Liver (tissue), 6 donors: ENCODE measurements around the gene ZNF433. TPM values are rescaled to one million over a fixed set of nuclear protein-coding genes. Genes with fewer than 3 reads are reported as not detected.
A peak's percentile ranks its signal among the peaks of the same experiment; 100 is the strongest.

Experiments
- CTCF ChIP-seq: fragments of 150-350 bp; IDR thresholded peaks from 2 replicates; pipeline ENCODE4 v1.5.1; 2017; ENCODE audit warnings: improper control_type of control experiment, low read depth, low read length; ENCODE audit not compliant: missing input control
- EGR1 ChIP-seq, 2 donors: IDR thresholded peaks; 2 replicates each; pipeline ENCODE4 v1.6.1; 2016 to 2018; ENCODE audit warnings: antibody characterized with exemption in 2 of 2, low read depth in 2 of 2
- FOXA1 ChIP-seq: IDR thresholded peaks from 2 replicates; pipeline ENCODE4 v1.6.1; 2016; ENCODE audit warnings: antibody characterized with exemption
- FOXA2 ChIP-seq: IDR thresholded peaks from 2 replicates; pipeline ENCODE4 v1.6.1; 2016; ENCODE audit warnings: antibody characterized with exemption
- HNF4G ChIP-seq: IDR thresholded peaks from 2 replicates; pipeline ENCODE4 v1.6.1; 2016; ENCODE audit warnings: antibody characterized with exemption
- JUND ChIP-seq, 2 donors: IDR thresholded peaks; 2 replicates each; pipeline ENCODE4 v1.6.1; 2016; ENCODE audit warnings: antibody characterized with exemption in 2 of 2
- NR2F2 ChIP-seq: IDR thresholded peaks from 2 replicates; pipeline ENCODE4 v1.6.1; 2016; ENCODE audit warnings: antibody characterized with exemption
- YY1 ChIP-seq: IDR thresholded peaks from 2 replicates; pipeline ENCODE4 v1.6.1; 2016; ENCODE audit warnings: antibody characterized with exemption, mild to moderate bottlenecking
- ZBTB33 ChIP-seq: IDR thresholded peaks from 2 replicates; pipeline ENCODE4 v1.6.1; 2016; ENCODE audit warnings: antibody characterized with exemption
- polyA plus RNA-seq, 2 donors: library from polyadenylated mRNA; stranded (reverse) in 1 of 2; unstranded in 1 of 2; fragments of 200-250 nt in 1 of 2; fragments of >200 nt in 1 of 2; fragmentation: Nextera tagmentation in 1 of 2; extraction: Ambion mirVana in 1 of 2; gene quantifications; one replicate each; pipeline versions ENCODE4 v1.2.1 to v1.2.3, GENCODE V29; 2013 to 2015
- small RNA-seq: library from RNA; depleted of rRNA; stranded (forward); fragments of <200 nt; gene quantifications from one replicate; pipeline ENCODE3, GENCODE V24; 2014
- total RNA-seq, 2 donors: library from RNA; depleted of rRNA; stranded (reverse); fragments of >200 nt; gene quantifications; one replicate each; pipeline ENCODE4 v1.2.3, GENCODE V29; 2014
- donor health status: healthy.
- donor health status: healthy.
- donor health status: healthy.

ZNF433 gene
- total and polyA plus RNA-seq, 4 donors = 1.3 to 4.7 (median 2.5) TPM

DNA sequence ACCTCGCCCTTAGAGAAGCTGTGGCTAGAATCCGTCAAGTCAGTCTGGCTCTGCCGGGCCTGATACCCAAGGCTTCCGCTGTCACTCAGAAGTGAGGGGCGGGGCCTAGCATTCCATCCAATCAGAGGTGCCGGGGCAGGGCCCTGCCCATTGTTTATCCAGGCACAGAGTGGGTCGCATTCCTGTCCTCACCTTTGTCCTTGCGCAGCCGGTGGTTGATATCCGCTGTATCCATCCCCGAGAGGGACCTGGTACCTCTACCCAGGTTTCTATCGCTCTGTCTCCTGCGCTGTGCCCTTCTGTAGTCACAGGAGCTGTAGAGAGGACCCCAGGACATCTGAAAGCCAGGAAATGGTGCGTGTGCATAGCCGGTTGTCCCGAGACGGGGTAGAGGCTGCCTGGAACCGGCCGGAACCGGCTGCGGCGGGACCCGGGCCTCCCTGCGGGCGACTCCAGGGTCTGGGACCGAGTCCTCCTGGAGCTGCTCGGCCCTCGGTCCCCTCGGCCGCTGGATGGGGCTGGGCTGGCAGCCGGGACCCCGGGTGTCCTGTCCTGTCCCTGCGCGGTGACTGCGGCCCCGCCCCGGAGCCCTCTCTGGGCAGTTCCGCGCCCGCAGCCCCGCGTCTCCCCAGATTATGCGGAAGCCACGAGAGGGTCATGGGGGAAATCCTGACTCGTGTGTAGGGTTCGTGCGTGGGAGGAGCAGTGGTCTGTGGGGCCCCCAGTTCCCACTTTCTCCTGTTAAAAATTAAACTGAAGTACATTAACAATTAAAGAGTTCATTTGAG, 70.4 kb downstream of the ZNF433 start, which contains the start of gene ZNF763 (continued):
- TF ChIP-seq CTCF (no peak), JUND (IDR thresholded peaks at IDR 0.05) (no peak), FOXA2 (no peak), ZBTB33 (no peak), NR2F2 (peak; percentile 79), HNF4G (no peak), YY1 (no peak), FOXA1 (no peak), EGR1 (IDR thresholded peaks at IDR 0.05; ENCODE audit: low read depth in 2 of 2) (no peak)

Small RNA genes within 50 kb of the gene (small RNA-seq; reads per million reads assigned to genes)
- gene RNA5SP464 = not detected
- gene RNA5SP465 = not detected
- not detected for gene RNA5SP466

Other genes starting within 250 kb of the ZNF433 start
- gene ZNF491, start 237.2 kb downstream of the ZNF433 start, total RNA-seq = 1 to 10 TPM in 1 of 2 donors, under 1 TPM in 1; 0.98 to 1.8 TPM
- under 1 TPM; 0.24 to 0.51 TPM for gene ZNF491, start 237.2 kb downstream of the ZNF433 start, polyA plus RNA-seq
- 1 to 10 TPM; 7.2 to 8.5 TPM for gene ZNF440, start 221.4 kb downstream of the ZNF433 start, total RNA-seq
- 1 to 10 TPM; 1.3 to 1.5 TPM for gene ZNF440, start 221.4 kb downstream of the ZNF433 start, polyA plus RNA-seq
- 1 to 10 TPM; 2.0 to 2.4 TPM for gene ZNF439, start 187.0 kb downstream of the ZNF433 start, total RNA-seq
- gene ZNF439, start 187.0 kb downstream of the ZNF433 start, polyA plus RNA-seq = under 1 TPM; 0.33 to 0.61 TPM
- gene ZNF69, start 147.9 kb downstream of the ZNF433 start, total RNA-seq = 10 to 100 TPM; 11.8 to 12.0 TPM
- 1 to 10 TPM; 2.5 to 5.9 TPM for gene ZNF69, start 147.9 kb downstream of the ZNF433 start, polyA plus RNA-seq
- gene ZNF700, start 110.6 kb downstream of the ZNF433 start, total RNA-seq = 10 to 100 TPM in 1 of 2 donors, 1 to 10 TPM in 1; 8.9 to 13.7 TPM
- gene ZNF700, start 110.6 kb downstream of the ZNF433 start, polyA plus RNA-seq = 1 to 10 TPM; 3.1 to 4.5 TPM
- gene ZNF763, start 70.6 kb downstream of the ZNF433 start, total RNA-seq = 1 to 10 TPM; 1.3 TPM
- under 1 TPM; 0.31 to 0.54 TPM for gene ZNF763, start 70.6 kb downstream of the ZNF433 start, polyA plus RNA-seq
- under 1 TPM; 0.25 to 0.33 TPM for gene ZNF878, start 17.3 kb upstream of the ZNF433 start, total RNA-seq
- not detected for gene ZNF878, start 17.3 kb upstream of the ZNF433 start, polyA plus RNA-seq
- gene ZNF844, start 29.1 kb upstream of the ZNF433 start, total RNA-seq = 1 to 10 TPM; 4.4 to 5.6 TPM
- 1 to 10 TPM in 1 of 2 donors, under 1 TPM in 1; 0.72 to 1.4 TPM for gene ZNF844, start 29.1 kb upstream of the ZNF433 start, polyA plus RNA-seq
- 1 to 10 TPM; 1.2 to 1.8 TPM for gene ZNF20, start 104.7 kb upstream of the ZNF433 start, total RNA-seq
- gene ZNF20, start 104.7 kb upstream of the ZNF433 start, polyA plus RNA-seq = 1 to 10 TPM in 1 of 2 donors, under 1 TPM in 1; 0.13 to 1.0 TPM
- 1 to 10 TPM; 2.5 to 3.8 TPM for gene ZNF625, start 121.1 kb upstream of the ZNF433 start, total RNA-seq
- under 1 TPM in 1 of 2 donors, not detected in 1; 0.20 TPM for gene ZNF625, start 121.1 kb upstream of the ZNF433 start, polyA plus RNA-seq
- 1 to 10 TPM; 4.5 to 5.8 TPM for gene ZNF136, start 127.4 kb upstream of the ZNF433 start, total RNA-seq
- 1 to 10 TPM in 1 of 2 donors, under 1 TPM in 1; 0.92 to 2.1 TPM for gene ZNF136, start 127.4 kb upstream of the ZNF433 start, polyA plus RNA-seq